ENCODE results near the gene OTOP2. TPM values are rescaled to one million over a fixed set of nuclear protein-coding genes. Genes with fewer than 3 reads are reported as not detected.

Gene OTOP2
- total and polyA plus RNA-seq, 2 of the 8 experiments (the other 6 are each of a cell fraction or from before 2014, with no cell fraction given) = 0.23 TPM; not detected in 1

- Histone ChIP-seq H3K4me3 (ENCODE audit: extremely low read depth in 1 of 4, insufficient read depth in 2 of 4, low read depth in 3 of 4, low read length in 4 of 4) (no peak overlapping the region), H3K4ac (replicated peaks; ENCODE audit: insufficient read length, low read depth, low read length) (no peak overlapping the region), H3K79me1 (ENCODE audit: low read depth, low read length) (no peaks in the 10 kb centered on the region; the same call in 1 of the 2 replicates), H3K27ac (ENCODE audit: low read depth, low read length) (no peak overlapping the region), H4K5ac (ENCODE audit: insufficient read length, low read depth, low read length) (no peak overlapping the region), H3K9me3 (ENCODE audit: insufficient read depth in 2 of 2, low read depth in 1 of 2, low read length in 1 of 2) (no peaks in the 10 kb centered on the region), H3K27me3 (replicated peaks in 1 of 4; ENCODE audit: control insufficient read depth in 3 of 4, extremely low read depth in 1 of 4, insufficient read depth in 3 of 4, low read length in 3 of 4) (peaks cover 1 to 9% (median 6%) of the 10 kb centered on the region in 4 experiments), H2BK20ac (ENCODE audit: low read length) (no peak overlapping the region), H3K36me3 (ENCODE audit: control insufficient read depth in 2 of 4, insufficient read depth in 4 of 4, low read length in 3 of 4) (no peaks in the 10 kb centered on the region), H3K23ac (ENCODE audit: insufficient read length) (no peak overlapping the region), H2BK5ac (ENCODE audit: low read depth, low read length) (no peak overlapping the region), H3K9ac (replicated peaks in 1 of 4; ENCODE audit: extremely low read depth in 1 of 4, low read depth in 3 of 4, low read length in 3 of 4) (no peak overlapping the region), H3K23me2 (ENCODE audit: low read depth, low read length) (peaks cover 8% of the 10 kb centered on the region; the same call in 1 of the 2 replicates), H2BK12ac (ENCODE audit: low read depth, low read length) (no peak overlapping the region), H3K79me2 (ENCODE audit: control insufficient read depth in 1 of 2, insufficient read depth in 2 of 2, low read length in 2 of 2) (no peaks in the 10 kb centered on the region), H3K18ac (ENCODE audit: extremely low read depth, low read length) (no peak overlapping the region), H3K14ac (ENCODE audit: insufficient read length) (no peak overlapping the region), H4K91ac (replicated peaks; ENCODE audit: insufficient read length, low read length) (no peak overlapping the region), H2AK5ac (ENCODE audit: low read depth, low read length) (no peak overlapping the region), H4K8ac (ENCODE audit: extremely low read depth, insufficient read depth, low read length) (no peak overlapping the region), H3K4me1 (replicated peaks in 1 of 4; ENCODE audit: control insufficient read depth in 3 of 4, insufficient read depth in 4 of 4, low read length in 3 of 4) (peaks cover 4 to 7% (median 5%) of the 10 kb centered on the region in 4 experiments), H2AFZ (ENCODE audit: low read length) (no peak overlapping the region), H2BK120ac (replicated peaks; ENCODE audit: low read depth, low read length) (no peak overlapping the region), H2BK15ac (ENCODE audit: low read length) (no peak overlapping the region), H4K20me1 (replicated peaks in 1 of 2; ENCODE audit: control insufficient read depth in 1 of 2, insufficient read depth in 2 of 2, low read length in 2 of 2) (no peaks in the 10 kb centered on the region), H3K4me2 (ENCODE audit: insufficient read depth in 1 of 2, low read depth in 2 of 2, low read length in 2 of 2) (no peak overlapping the region), H3K56ac (replicated peaks; ENCODE audit: insufficient read length, low read depth, low read length) (no peak overlapping the region)
- TF ChIP-seq USF2 (IDR thresholded peaks at IDR 0.05; ENCODE audit: low read length) = no peak
- TF ChIP-seq SIN3A (conservative IDR thresholded peaks at IDR 0.05 in 1 of 2, IDR thresholded peaks at IDR 0.05 in 1 of 2; ENCODE audit: low read depth in 1 of 2, low read length in 2 of 2) = no peak
- CTCF ChIA-PET (ENCODE audit: partially characterized antibody) = interaction anchor here (0.7 to 2.8 kb wide), 5 partner anchors 11 to 207 kb away, joined by 3 to 10 read pairs (median 4); no protein-coding TSS in a partner anchor
- no peak for DNase-seq (ENCODE audit: low read depth in 1 of 2, low spot score in 2 of 2)
- POLR2A ChIA-PET (ENCODE audit: partially characterized antibody) = interaction anchor here (0.7 to 1.5 kb wide), 3 partner anchors 8 to 33 kb away, joined by 3 to 4 read pairs (median 3); partner anchors contain the start of gene CDR2L
- no peak for FAIRE-seq
- 83% methylated on average over 17 of the region's 17 CpGs; no CpG with 5 or more reads in 1 of the 2 experiments for WGBS, 2 experiments (ENCODE audit: extremely low coverage in 1 of 2, insufficient coverage in 1 of 2, insufficient read length in 1 of 2, insufficient replicate concordance in 2 of 2, low coverage in 1 of 2, low lambda C conversion rate in 2 of 2, missing lambda C conversion rate in 1 of 2)
Observed at GRCh38 chr17:74979408-74980146, 55.5 kb downstream of the OTOP2 start.
